ENCODE data around the gene SEMA3D. TPM values are rescaled to one million over a fixed set of nuclear protein-coding genes. Genes with fewer than 3 reads are reported as not detected.

Gene SEMA3D
- total RNA-seq, 4 donors from 2014 or later, result 1.4 to 1.6 (median 1.5) TPM; not detected in 1

DNA sequence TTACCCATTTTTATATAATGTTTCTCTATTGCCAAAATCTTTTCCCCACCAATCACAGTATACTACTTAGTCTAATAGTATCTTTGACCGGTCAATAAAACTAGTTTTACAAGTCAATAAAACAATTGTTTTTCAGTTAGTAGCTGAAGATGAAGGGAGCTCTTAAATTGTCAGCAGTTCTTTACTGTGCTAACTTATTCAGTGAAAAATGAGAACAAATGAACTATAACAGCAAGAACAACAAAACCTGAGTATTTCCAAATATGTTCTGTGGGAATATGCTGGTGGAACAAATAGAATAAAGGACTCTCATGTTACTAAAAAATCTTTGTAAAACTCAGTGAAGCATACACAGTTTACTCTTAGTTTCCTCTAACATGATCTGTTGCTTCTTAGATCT is 134.0 kb downstream of the SEMA3D start:
- no peaks in the 10 kb centered on the region for H3K36me3 ChIP-seq
- no peak for DNase-seq
- H3K4me1 ChIP-seq, result no peaks in the 10 kb centered on the region
- TF ChIP-seq, protein P1, sequence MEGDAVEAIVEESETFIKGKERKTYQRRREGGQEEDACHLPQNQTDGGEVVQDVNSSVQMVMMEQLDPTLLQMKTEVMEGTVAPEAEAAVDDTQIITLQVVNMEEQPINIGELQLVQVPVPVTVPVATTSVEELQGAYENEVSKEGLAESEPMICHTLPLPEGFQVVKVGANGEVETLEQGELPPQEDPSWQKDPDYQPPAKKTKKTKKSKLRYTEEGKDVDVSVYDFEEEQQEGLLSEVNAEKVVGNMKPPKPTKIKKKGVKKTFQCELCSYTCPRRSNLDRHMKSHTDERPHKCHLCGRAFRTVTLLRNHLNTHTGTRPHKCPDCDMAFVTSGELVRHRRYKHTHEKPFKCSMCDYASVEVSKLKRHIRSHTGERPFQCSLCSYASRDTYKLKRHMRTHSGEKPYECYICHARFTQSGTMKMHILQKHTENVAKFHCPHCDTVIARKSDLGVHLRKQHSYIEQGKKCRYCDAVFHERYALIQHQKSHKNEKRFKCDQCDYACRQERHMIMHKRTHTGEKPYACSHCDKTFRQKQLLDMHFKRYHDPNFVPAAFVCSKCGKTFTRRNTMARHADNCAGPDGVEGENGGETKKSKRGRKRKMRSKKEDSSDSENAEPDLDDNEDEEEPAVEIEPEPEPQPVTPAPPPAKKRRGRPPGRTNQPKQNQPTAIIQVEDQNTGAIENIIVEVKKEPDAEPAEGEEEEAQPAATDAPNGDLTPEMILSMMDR (IDR thresholded peaks at IDR 0.05), result no peak
- TF ChIP-seq POLR2AphosphoS5 (IDR thresholded peaks at IDR 0.05) (no peak), EP300 (IDR thresholded peaks at IDR 0.05; ENCODE audit: low read depth) (no peak), POLR2A (IDR thresholded peaks at IDR 0.05) (no peak)
- H3K27me3 ChIP-seq, result no peaks in the 10 kb centered on the region
- in situ Hi-C loops (cut with MboI; ENCODE audit: low pct_ligation_motif_present in 1 of 4, low pct_unique_long_range_greater_than_20kb in 1 of 4, low sequenced_read_pairs in 3 of 4) (loop anchor here in 3 of 4 donors (10.0 to 25.0 kb wide), 3 partner anchors 502 to 809 kb away; no protein-coding TSS in a partner anchor), intact Hi-C loops (cut with DNase I; ENCODE audit: low total_unique reads) (no loop called here)
- no peak overlapping the region for H3K27ac ChIP-seq
- no peak overlapping the region for H3K4me3 ChIP-seq
- WGBS, 2 donors (ENCODE audit: low coverage in 1 of 2), result 84 to 95% methylated on average over 1 of the region's 1 CpG
- H3K9me3 ChIP-seq, result no peaks in the 10 kb centered on the region

DNA sequence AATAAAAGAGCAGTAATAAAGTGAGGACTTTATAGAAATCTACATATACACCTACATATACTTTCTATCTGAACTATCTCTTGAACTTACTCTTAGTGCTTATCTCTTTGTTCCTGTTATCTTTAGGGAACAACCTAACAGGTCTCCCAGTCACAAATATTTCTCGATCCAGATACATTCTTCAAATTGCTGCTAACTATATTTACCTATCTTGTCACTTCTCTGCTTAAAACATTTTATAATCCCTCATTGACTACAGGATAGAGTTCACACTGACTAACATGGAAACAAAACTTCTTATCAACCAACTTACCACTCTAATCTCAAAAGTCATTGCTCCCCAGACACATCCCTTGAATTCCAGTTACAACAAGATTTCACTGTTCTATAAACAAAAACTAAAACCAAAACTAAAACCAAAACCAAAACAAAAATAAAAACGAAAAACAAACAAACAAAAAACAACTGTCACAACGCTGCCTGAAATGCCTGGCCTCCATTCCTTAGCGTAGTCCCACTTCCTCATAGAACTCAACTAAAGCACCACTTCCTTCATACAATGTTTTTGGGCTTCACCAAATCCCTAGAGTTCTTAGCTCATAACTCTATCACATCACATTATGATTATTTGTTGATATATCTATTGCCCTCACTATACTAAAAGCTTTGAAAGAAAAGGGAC is 134.7 kb downstream of the SEMA3D start:
- no peaks in the 10 kb centered on the region for H3K9me3 ChIP-seq
- H3K27me3 ChIP-seq, result no peaks in the 10 kb centered on the region
- H3K4me1 ChIP-seq, result no peaks in the 10 kb centered on the region
- 58 to 67% methylated on average over 4 of the region's 4 CpGs for WGBS, 2 donors (ENCODE audit: low coverage in 1 of 2)
- no peak for DNase-seq
- H3K27ac ChIP-seq, result no peak overlapping the region
- H3K36me3 ChIP-seq, result no peaks in the 10 kb centered on the region
- no peak overlapping the region for H3K4me3 ChIP-seq
- intact Hi-C loops (cut with DNase I; ENCODE audit: low total_unique reads) (no loop called here), in situ Hi-C loops (cut with MboI; ENCODE audit: low pct_ligation_motif_present in 1 of 4, low pct_unique_long_range_greater_than_20kb in 1 of 4, low sequenced_read_pairs in 3 of 4) (loop anchor here in 3 of 4 donors (10.0 to 25.0 kb wide), 3 partner anchors 503 to 810 kb away; no protein-coding TSS in a partner anchor)
- TF ChIP-seq POLR2AphosphoS5 (IDR thresholded peaks at IDR 0.05), result no peak
- TF ChIP-seq, protein P1 (IDR thresholded peaks at IDR 0.05), result no peak
- TF ChIP-seq POLR2A (IDR thresholded peaks at IDR 0.05), result no peak
- no peak for TF ChIP-seq EP300 (IDR thresholded peaks at IDR 0.05; ENCODE audit: low read depth)

DNA sequence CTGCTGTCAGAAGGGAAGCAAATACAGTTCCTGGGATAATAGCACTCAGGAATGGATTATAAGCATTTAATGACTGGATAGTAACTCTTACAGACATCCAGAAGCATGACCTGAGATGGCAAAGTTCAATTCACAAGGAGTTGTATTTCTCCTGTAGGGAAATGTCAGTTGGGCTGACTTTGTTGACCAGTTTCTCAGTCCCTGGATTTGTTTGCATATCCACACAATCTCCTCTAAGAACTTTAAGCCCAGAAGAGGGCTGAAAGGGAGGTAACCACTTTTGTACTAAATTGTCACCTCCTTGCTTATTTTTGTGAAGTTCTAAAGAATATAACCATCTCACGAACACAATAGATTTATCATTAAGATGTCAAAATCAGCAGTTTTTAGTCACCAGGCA is 140.3 kb downstream of the SEMA3D start:
- intact Hi-C loops (cut with DNase I; ENCODE audit: low total_unique reads) (loop anchor here (10.0 kb wide), 1 partner anchor 708 kb away; no protein-coding TSS in a partner anchor), in situ Hi-C loops (cut with MboI; ENCODE audit: low pct_ligation_motif_present in 1 of 4, low pct_unique_long_range_greater_than_20kb in 1 of 4, low sequenced_read_pairs in 3 of 4) (loop anchor here in 2 of 4 donors (25.0 kb wide), 3 partner anchors 491 to 791 kb away; no protein-coding TSS in a partner anchor)
- no peaks in the 10 kb centered on the region for H3K36me3 ChIP-seq
- H3K4me1 ChIP-seq, result no peaks in the 10 kb centered on the region
- no peak overlapping the region for H3K4me3 ChIP-seq
- H3K27ac ChIP-seq, result no peak overlapping the region
- TF ChIP-seq POLR2AphosphoS5 (IDR thresholded peaks at IDR 0.05) (no peak), POLR2A (IDR thresholded peaks at IDR 0.05) (no peak), EP300 (IDR thresholded peaks at IDR 0.05; ENCODE audit: low read depth) (no peak)
- TF ChIP-seq, protein P1 (IDR thresholded peaks at IDR 0.05), result no peak
- no peaks in the 10 kb centered on the region for H3K9me3 ChIP-seq
- WGBS, 2 donors (ENCODE audit: low coverage in 1 of 2), result 74 to 92% methylated on average over 1 of the region's 1 CpG
- no peaks in the 10 kb centered on the region for H3K27me3 ChIP-seq
- no peak for DNase-seq

- WGBS, 2 donors (ENCODE audit: low coverage in 1 of 2), result 57% methylated on average over 6 of the region's 6 CpGs
- Histone ChIP-seq H3K27ac (no peak overlapping the region), H3K36me3 (no peaks in the 10 kb centered on the region), H3K27me3 (no peaks in the 10 kb centered on the region), H3K4me1 (no peaks in the 10 kb centered on the region), H3K4me3 (no peak overlapping the region), H3K9me3 (no peaks in the 10 kb centered on the region)
- intact Hi-C loops (cut with DNase I; ENCODE audit: low total_unique reads), result loop anchor here (10.0 kb wide), 1 partner anchor 713 kb away; no protein-coding TSS in a partner anchor
- peak; percentile 68 for DNase-seq
- no peak for TF ChIP-seq EP300 (IDR thresholded peaks at IDR 0.05; ENCODE audit: low read depth)
- TF ChIP-seq, protein P1 (IDR thresholded peaks at IDR 0.05), result peak; percentile 51 to 62 (median 55)
- no peak for TF ChIP-seq POLR2A (IDR thresholded peaks at IDR 0.05)
- in situ Hi-C loops (cut with MboI; ENCODE audit: low pct_ligation_motif_present in 1 of 4, low pct_unique_long_range_greater_than_20kb in 1 of 4, low sequenced_read_pairs in 3 of 4), result loop anchor here in 2 of 4 donors (25.0 kb wide), 3 partner anchors 496 to 796 kb away; no protein-coding TSS in a partner anchor
Observed at GRCh38 chr7:85041605-85042216, 145.1 kb downstream of the SEMA3D start.

Measured in transverse colon (tissue), 4 donors.